Fibroblast of skin of abdomen (primary cell): ENCODE measurements around the gene ADAP1. TPM values are rescaled to one million over a fixed set of nuclear protein-coding genes. Genes with fewer than 3 reads are reported as not detected.
"Not testable (repeated sequence)": the region's sequence is repeated elsewhere in the genome, so short reads cannot be mapped to it uniquely, and the experiment has no call there.

Experiments used
- DNase-seq: peaks from one replicate; pipeline ENCODE4 v3.0.0-alpha.2; 2013
- polyA plus RNA-seq, 2 experiments: library from polyadenylated mRNA; unstranded; fragments of 120-200 nt; gene quantifications; one replicate each; pipeline ENCODE4 v1.2.1, GENCODE V29; 2013; ENCODE audit not compliant: insufficient read length in 2 of 2

The ADAP1 gene
- polyA plus RNA-seq (2013, experiment 1 of 2; ENCODE audit: insufficient read length): 0.86 TPM
- 0.45 TPM for polyA plus RNA-seq (2013, experiment 2 of 2; ENCODE audit: insufficient read length)

- peak; percentile 31 for DNase-seq
Observed at GRCh38 chr7:954330-955238, at the start of gene ADAP1. Gene ADAP1 (minus strand): TSS chr7:954680. CDS start chr7:954477, 203 bp downstream.

- DNase-seq: not testable (repeated sequence)
Observed at GRCh38 chr7:1002445-1002844, 48.0 kb upstream of the ADAP1 start.

GRCh38 chr7:1002026-1002425, 47.5 kb upstream of the ADAP1 start:
- DNase-seq: not testable (repeated sequence)

- DNase-seq: not testable (repeated sequence)
Observed at GRCh38 chr7:1001069-1001770, 46.7 kb upstream of the ADAP1 start.

GRCh38 chr7:999941-1000935, 45.8 kb upstream of the ADAP1 start:
- no peak for DNase-seq

- DNase-seq: no peak
Observed at GRCh38 chr7:999149-999879, 44.8 kb upstream of the ADAP1 start.

GRCh38 chr7:997404-998395, 43.2 kb upstream of the ADAP1 start:
- no peak for DNase-seq

GRCh38 chr7:996079-996872, 41.8 kb upstream of the ADAP1 start:
- no peak for DNase-seq

GRCh38 chr7:995571-995970, 41.1 kb upstream of the ADAP1 start:
- no peak for DNase-seq

- DNase-seq: no peak
Observed at GRCh38 chr7:994592-995308, 40.3 kb upstream of the ADAP1 start.

- DNase-seq: peak; percentile 93
Observed at GRCh38 chr7:992709-993607, 38.5 kb upstream of the ADAP1 start.

- no peak for DNase-seq
Observed at GRCh38 chr7:991729-992656, 37.5 kb upstream of the ADAP1 start.

- no peak for DNase-seq
Observed at GRCh38 chr7:990933-991728, 36.7 kb upstream of the ADAP1 start.

- DNase-seq: no peak
Observed at GRCh38 chr7:990352-990932, 36.0 kb upstream of the ADAP1 start.

- DNase-seq: no peak
Observed at GRCh38 chr7:988963-989529, 34.6 kb upstream of the ADAP1 start.
